ENCODE data around the gene ZC3H18. TPM values are rescaled to one million over a fixed set of nuclear protein-coding genes. Genes with fewer than 3 reads are reported as not detected.

The ZC3H18 gene
- total RNA-seq, 4 donors from 2014 or later, result 19.7 to 52.2 (median 28.1) TPM

- Histone ChIP-seq H3K4me1 (peaks cover 0 to 34% (median 0%) of the 10 kb centered on the region in 4 donors), H3K9me3 (no peaks in the 10 kb centered on the region), H3K36me3 (peaks cover 0 to 62% (median 0%) of the 10 kb centered on the region in 3 donors), H3K27ac (peak overlapping the region in 2 of 4 donors; percentile 46 to 66), H3K4me3 (no peak overlapping the region), H3K27me3 (no peaks in the 10 kb centered on the region)
- TF ChIP-seq EP300 (IDR thresholded peaks at IDR 0.05) (no peak), CTCF (IDR thresholded peaks at IDR 0.05) (no peak), POLR2A (IDR thresholded peaks at IDR 0.05) (no peak)
- WGBS, 2 donors, result 56 to 61% methylated on average over 19 of the region's 19 CpGs
- no peak for DNase-seq (ENCODE audit: low spot score in 2 of 2)
Measured at GRCh38 chr16:88613911-88614817, 44.0 kb downstream of the ZC3H18 start.

- Histone ChIP-seq H3K27ac (peak overlapping the region in 2 of 4 donors; percentile 46 to 66), H3K36me3 (peaks cover 0 to 62% (median 0%) of the 10 kb centered on the region in 3 donors), H3K4me1 (peaks cover 0 to 34% (median 0%) of the 10 kb centered on the region in 4 donors), H3K27me3 (no peaks in the 10 kb centered on the region), H3K9me3 (no peaks in the 10 kb centered on the region), H3K4me3 (no peak overlapping the region)
- no peak for DNase-seq (ENCODE audit: low spot score in 2 of 2)
- WGBS, 2 donors, result 73 to 77% methylated on average over 19 of the region's 19 CpGs
- TF ChIP-seq POLR2A (IDR thresholded peaks at IDR 0.05) (no peak), CTCF (IDR thresholded peaks at IDR 0.05) (no peak), EP300 (IDR thresholded peaks at IDR 0.05) (no peak)
Measured at GRCh38 chr16:88614818-88615580, 44.8 kb downstream of the ZC3H18 start.

GRCh38 chr16:88616320-88616719 is 46.1 kb downstream of the ZC3H18 start:
- no peak for DNase-seq (ENCODE audit: low spot score in 2 of 2)
- Histone ChIP-seq H3K36me3 (peaks cover 0 to 52% (median 0%) of the 10 kb centered on the region in 3 donors), H3K4me3 (no peak overlapping the region), H3K9me3 (no peaks in the 10 kb centered on the region), H3K27ac (no peak overlapping the region), H3K4me1 (peaks cover 0 to 34% (median 0%) of the 10 kb centered on the region in 4 donors), H3K27me3 (no peaks in the 10 kb centered on the region)
- WGBS, 2 donors, result 87 to 89% methylated on average over 13 of the region's 13 CpGs
- no peak for TF ChIP-seq EP300 (IDR thresholded peaks at IDR 0.05)
- no peak for TF ChIP-seq POLR2A (IDR thresholded peaks at IDR 0.05)
- no peak for TF ChIP-seq CTCF (IDR thresholded peaks at IDR 0.05)

- TF ChIP-seq CTCF (IDR thresholded peaks at IDR 0.05) (no peak), POLR2A (IDR thresholded peaks at IDR 0.05) (no peak), EP300 (IDR thresholded peaks at IDR 0.05) (no peak)
- DNase-seq (ENCODE audit: low spot score in 2 of 2), result no peak
- H3K4me3 ChIP-seq, result no peak overlapping the region
- H3K27ac ChIP-seq, result no peak overlapping the region
- H3K27me3 ChIP-seq, result no peaks in the 10 kb centered on the region
- H3K4me1 ChIP-seq, result peaks cover 0 to 34% (median 0%) of the 10 kb centered on the region in 4 donors
- peaks cover 0 to 47% (median 0%) of the 10 kb centered on the region in 3 donors for H3K36me3 ChIP-seq
- WGBS, 2 donors, result 87 to 91% methylated on average over 12 of the region's 12 CpGs
- H3K9me3 ChIP-seq, result no peaks in the 10 kb centered on the region
Measured at GRCh38 chr16:88616736-88617135, 46.5 kb downstream of the ZC3H18 start.
